ENCODE data around the gene KL. TPM values are rescaled to one million over a fixed set of nuclear protein-coding genes. Genes with fewer than 3 reads are reported as not detected.
A peak's percentile ranks its signal among the peaks of the same experiment; 100 is the strongest.

Gene KL
- total and polyA plus RNA-seq, 9 donors, result 1.9 to 4.2 (median 2.5) TPM

DNA sequence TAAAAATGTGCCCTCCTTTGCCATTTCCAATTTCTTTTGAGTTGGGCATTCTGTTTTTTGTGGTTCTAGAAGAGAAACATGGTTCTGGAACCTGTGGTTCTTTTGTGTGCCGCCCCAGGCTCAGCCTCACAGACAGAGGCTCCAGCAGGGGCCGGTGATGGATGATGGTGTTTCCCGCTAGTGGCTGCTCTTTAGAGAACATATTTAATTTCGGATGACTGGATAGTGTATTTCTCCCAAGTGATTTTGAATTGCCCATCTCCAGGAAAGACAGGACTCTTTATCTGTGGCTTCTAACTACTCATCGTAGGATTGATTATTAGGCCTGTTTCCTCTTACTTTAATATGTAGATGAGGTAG, 75.2 kb downstream of the KL start:
- Histone ChIP-seq H3K4me3 (ENCODE audit: low read length) (no peak overlapping the region), H3K4me1 (ENCODE audit: control insufficient read depth, insufficient read depth, low read length) (no peaks in the 10 kb centered on the region), H3K27ac (ENCODE audit: low read length) (no peak overlapping the region), H3K27me3 (ENCODE audit: control insufficient read depth, insufficient read depth, low read length) (no peaks in the 10 kb centered on the region), H3K36me3 (ENCODE audit: control insufficient read depth, insufficient read depth, low read length) (no peaks in the 10 kb centered on the region), H3K9me3 (replicated peaks; ENCODE audit: control insufficient read depth, low read depth, low read length) (no peaks in the 10 kb centered on the region)
- no CpG with 5 or more reads among the region's 5 CpGs for WGBS (ENCODE audit: insufficient coverage)
- no peak for DNase-seq

DNA sequence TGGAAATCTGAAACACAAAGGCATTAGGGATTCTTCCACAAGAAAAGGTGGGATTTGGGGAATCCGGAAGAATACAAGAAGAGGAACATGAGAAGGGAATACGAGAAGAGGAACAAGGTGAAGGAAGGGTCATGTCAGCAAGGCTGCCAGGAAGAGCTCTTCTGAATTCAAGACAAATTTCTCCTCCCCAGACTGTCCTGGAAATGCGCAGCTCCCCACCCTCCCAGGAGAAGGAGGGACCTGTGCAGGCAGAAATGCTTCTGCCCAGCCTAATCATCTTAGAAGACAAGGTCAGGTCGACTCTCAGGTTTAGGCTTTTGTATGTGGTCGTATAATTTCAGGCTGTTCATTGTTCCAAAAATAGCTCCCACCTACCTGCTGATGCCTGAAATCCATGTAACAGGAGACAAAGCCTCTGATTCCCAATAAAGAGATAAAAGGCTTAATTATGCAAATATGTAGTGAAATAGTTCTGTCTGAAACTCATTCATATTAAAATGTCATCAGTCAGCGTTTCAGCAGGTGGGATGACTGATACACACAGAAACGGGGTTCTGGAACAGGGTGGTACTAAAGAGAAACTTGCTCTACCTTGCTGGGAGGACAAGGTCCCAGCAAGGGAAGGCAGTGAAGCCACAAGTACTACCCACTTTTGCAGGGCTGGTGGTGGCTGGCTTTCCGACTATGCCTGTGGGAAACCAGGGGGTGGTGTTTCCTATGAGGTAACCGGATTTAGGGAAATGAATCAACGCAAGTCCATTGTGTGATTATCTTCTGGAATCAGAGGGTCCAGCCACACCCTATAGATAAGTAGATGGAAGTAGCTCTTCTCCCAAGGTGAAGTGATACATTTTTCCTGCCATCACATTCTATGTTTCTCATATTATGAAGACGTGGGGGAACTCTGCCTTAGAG, 76.1 kb downstream of the KL start:
- Histone ChIP-seq H3K4me1 (ENCODE audit: control insufficient read depth, insufficient read depth, low read length) (no peaks in the 10 kb centered on the region), H3K27me3 (ENCODE audit: control insufficient read depth, insufficient read depth, low read length) (no peaks in the 10 kb centered on the region)
- 80% methylated on average over 1 of the region's 11 CpGs for WGBS (ENCODE audit: insufficient coverage)

DNA sequence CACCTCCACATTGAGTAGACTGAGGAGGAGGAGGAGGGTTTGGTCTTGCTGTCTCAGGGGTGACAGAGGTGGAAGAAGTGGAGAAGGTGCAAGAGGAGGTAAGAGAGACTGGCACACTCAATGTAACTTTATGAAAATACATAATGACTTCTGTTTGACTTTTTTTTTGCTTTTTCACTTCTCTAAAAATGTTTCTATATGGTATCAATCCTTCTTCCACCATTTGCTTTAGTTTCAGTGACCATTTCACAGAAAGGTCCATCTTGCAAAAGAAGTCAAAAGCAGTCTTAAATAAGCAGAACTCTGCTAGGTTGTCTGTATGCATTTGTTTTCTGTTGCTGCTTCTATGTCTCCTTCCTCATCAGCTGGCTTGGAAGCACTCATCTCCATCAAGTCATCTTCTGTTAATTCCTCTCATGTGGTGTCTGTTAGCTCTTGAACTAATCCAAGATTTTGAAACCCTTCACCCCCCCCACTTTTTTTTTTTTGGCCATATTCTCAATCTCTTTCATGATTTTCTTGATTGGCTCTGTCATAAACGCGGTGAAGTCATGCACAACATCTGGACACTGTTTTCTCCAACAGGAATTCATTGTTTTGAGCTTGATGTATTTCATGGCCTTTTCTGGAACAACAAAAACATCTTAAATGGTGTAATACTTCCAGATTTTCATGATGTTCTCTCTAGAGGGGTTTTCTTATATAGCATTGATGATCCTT, 80.8 kb downstream of the KL start:
- WGBS (ENCODE audit: insufficient coverage), result no CpG with 5 or more reads among the region's 2 CpGs
- no peak overlapping the region for H3K27ac ChIP-seq (ENCODE audit: low read length)
- no peaks in the 10 kb centered on the region for H3K4me1 ChIP-seq (ENCODE audit: control insufficient read depth, insufficient read depth, low read length)
- H3K27me3 ChIP-seq (ENCODE audit: control insufficient read depth, insufficient read depth, low read length), result no peaks in the 10 kb centered on the region
- no peaks in the 10 kb centered on the region for H3K36me3 ChIP-seq (ENCODE audit: control insufficient read depth, insufficient read depth, low read length)
- H3K9me3 ChIP-seq (replicated peaks; ENCODE audit: control insufficient read depth, low read depth, low read length), result peaks cover 6% of the 10 kb centered on the region
- DNase-seq, result peak; percentile 79
- no peak overlapping the region for H3K4me3 ChIP-seq (ENCODE audit: low read length)

More for the DNA sequence above, 76.1 kb downstream of the KL start:
- Histone ChIP-seq H3K4me3 (ENCODE audit: low read length) (no peak overlapping the region), H3K9me3 (replicated peaks; ENCODE audit: control insufficient read depth, low read depth, low read length) (no peaks in the 10 kb centered on the region), H3K27ac (ENCODE audit: low read length) (no peak overlapping the region), H3K36me3 (ENCODE audit: control insufficient read depth, insufficient read depth, low read length) (no peaks in the 10 kb centered on the region)
- DNase-seq, result no peak

DNA sequence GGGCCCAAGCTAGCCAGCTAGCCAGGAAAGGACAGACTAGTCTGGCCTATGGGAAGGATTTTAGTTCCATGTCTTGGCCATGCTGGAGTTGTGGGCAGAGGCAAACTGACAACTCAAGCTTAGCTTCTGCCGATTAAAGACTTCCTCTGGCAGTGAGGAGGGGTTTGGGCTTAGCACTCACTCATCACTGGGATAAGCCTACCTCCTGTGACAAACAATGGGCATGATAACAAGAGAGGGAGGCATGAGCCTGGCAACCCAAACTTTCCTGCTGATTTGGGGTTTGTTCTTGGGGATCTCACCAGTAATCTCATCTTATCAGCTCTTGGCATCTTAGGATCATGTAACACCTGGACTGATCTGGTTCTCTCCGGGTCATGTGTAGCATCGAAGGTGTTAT, 83.6 kb downstream of the KL start:
- Histone ChIP-seq H3K9me3 (replicated peaks; ENCODE audit: control insufficient read depth, low read depth, low read length) (peaks cover 6% of the 10 kb centered on the region), H3K36me3 (ENCODE audit: control insufficient read depth, insufficient read depth, low read length) (peaks cover 10% of the 10 kb centered on the region), H3K4me1 (ENCODE audit: control insufficient read depth, insufficient read depth, low read length) (no peaks in the 10 kb centered on the region), H3K4me3 (ENCODE audit: low read length) (no peak overlapping the region), H3K27me3 (ENCODE audit: control insufficient read depth, insufficient read depth, low read length) (no peaks in the 10 kb centered on the region), H3K27ac (ENCODE audit: low read length) (no peak overlapping the region)
- 100% methylated on average over 1 of the region's 3 CpGs for WGBS (ENCODE audit: insufficient coverage)
- DNase-seq, result no peak

DNA sequence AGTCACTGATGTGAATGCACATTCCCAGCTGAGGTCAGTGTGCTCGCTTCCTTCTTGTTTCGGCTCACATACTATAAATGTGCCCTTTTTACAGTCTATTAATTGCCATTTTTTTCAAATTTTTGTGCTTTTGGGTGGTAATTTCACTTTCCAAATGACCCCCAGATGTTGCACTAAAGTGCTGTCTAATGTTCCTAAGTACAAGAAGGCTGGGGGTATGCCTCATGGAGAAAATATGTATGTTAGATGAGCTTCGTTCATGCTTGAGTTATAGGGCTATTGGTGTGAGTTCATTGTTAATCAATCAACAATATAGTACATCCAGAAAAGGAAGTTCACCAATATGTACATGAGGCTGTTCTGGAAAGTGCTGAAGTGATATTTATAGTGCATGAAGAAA, 84.7 kb downstream of the KL start:
- no peak overlapping the region for H3K4me3 ChIP-seq (ENCODE audit: low read length)

DNA sequence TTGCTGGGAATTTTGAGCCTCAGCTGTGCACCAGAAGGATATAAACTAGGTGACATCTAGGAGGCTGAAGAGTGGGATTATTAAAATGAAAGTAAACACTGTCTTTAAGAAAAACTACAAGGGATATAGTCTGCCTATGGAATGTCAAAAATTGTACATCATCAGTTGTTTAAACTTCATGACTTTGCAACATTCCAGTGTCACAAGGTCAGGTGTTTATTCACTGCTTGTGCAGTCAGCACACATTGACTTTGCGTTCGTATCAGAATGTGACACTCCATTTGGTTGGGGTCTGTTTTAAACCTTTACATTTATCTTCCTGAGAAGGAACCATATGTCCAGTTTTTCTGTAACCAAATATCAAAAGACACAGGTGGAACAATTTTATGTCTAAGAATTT, 85.6 kb downstream of the KL start:
- no peak for DNase-seq
- Histone ChIP-seq H3K4me1 (ENCODE audit: control insufficient read depth, insufficient read depth, low read length) (no peaks in the 10 kb centered on the region), H3K36me3 (ENCODE audit: control insufficient read depth, insufficient read depth, low read length) (peaks cover 26% of the 10 kb centered on the region), H3K27ac (ENCODE audit: low read length) (no peak overlapping the region), H3K9me3 (replicated peaks; ENCODE audit: control insufficient read depth, low read depth, low read length) (peaks cover 6% of the 10 kb centered on the region), H3K27me3 (ENCODE audit: control insufficient read depth, insufficient read depth, low read length) (no peaks in the 10 kb centered on the region), H3K4me3 (ENCODE audit: low read length) (no peak overlapping the region)
- no CpG with 5 or more reads among the region's 2 CpGs for WGBS (ENCODE audit: insufficient coverage)

More for the DNA sequence above, 84.7 kb downstream of the KL start:
- no peak for DNase-seq
- H3K27me3 ChIP-seq (ENCODE audit: control insufficient read depth, insufficient read depth, low read length), result no peaks in the 10 kb centered on the region
- no peak overlapping the region for H3K27ac ChIP-seq (ENCODE audit: low read length)
- H3K9me3 ChIP-seq (replicated peaks; ENCODE audit: control insufficient read depth, low read depth, low read length), result peaks cover 6% of the 10 kb centered on the region
- H3K36me3 ChIP-seq (ENCODE audit: control insufficient read depth, insufficient read depth, low read length), result peaks cover 17% of the 10 kb centered on the region
- no peaks in the 10 kb centered on the region for H3K4me1 ChIP-seq (ENCODE audit: control insufficient read depth, insufficient read depth, low read length)
- no CpG with 5 or more reads among the region's 3 CpGs for WGBS (ENCODE audit: insufficient coverage)

DNA sequence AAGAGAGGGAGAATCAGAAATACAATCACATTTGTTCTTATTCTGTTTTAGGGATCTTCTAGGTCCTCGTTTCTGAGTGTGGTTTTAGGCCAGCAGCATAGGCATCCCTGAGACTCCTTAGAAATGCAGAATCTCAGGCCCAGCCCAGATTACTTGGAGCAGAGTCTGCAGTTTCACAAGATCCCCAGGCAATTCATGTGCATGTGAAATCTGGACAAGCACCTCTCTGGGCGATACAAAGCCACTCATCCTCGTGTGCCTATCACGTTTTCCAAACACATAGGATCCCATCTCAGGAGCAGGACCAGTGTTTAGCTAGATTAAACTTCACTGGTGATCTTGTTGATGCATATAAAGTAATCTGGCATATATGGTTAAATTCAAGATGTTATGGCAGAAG, 87.2 kb downstream of the KL start:
- WGBS (ENCODE audit: insufficient coverage), result 67% methylated on average over 2 of the region's 4 CpGs
- no peak overlapping the region for H3K27ac ChIP-seq (ENCODE audit: low read length)
- no peaks in the 10 kb centered on the region for H3K27me3 ChIP-seq (ENCODE audit: control insufficient read depth, insufficient read depth, low read length)
- peaks cover 2% of the 10 kb centered on the region for H3K4me1 ChIP-seq (ENCODE audit: control insufficient read depth, insufficient read depth, low read length)
- no peak overlapping the region for H3K4me3 ChIP-seq (ENCODE audit: low read length)
- H3K9me3 ChIP-seq (replicated peaks; ENCODE audit: control insufficient read depth, low read depth, low read length), result peaks cover 1% of the 10 kb centered on the region
- peaks cover 42% of the 10 kb centered on the region for H3K36me3 ChIP-seq (ENCODE audit: control insufficient read depth, insufficient read depth, low read length)
- DNase-seq, result no peak

DNA sequence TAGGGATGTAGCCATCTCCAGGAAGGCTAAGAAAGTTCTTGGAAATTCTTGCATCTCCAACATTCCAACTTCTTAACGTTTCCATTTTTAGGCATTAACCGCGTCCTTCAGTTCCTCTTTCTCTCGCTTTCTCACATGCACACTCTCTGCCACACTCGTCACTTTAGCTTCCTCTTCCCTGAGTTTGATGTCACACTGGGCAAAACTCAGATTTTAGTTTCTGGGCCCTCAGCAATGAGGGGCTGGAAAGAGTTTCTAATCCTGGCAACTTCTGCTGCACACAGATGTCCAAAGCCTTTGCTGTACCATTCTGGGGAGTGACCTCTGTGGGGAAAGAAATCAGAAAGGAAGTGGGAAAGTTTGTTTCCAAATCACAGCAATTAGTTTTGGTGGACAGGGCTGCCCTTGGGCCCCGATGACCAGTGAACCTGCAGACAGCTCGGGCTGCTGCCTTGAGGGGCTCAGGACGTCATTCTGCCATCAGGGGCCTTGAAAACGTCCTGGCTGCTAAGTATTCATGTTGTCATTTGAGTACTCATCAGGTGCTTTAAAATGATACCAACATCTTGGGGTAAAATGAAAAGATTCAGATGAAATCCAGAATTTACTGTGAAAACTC, 89.3 kb downstream of the KL start:
- Histone ChIP-seq H3K27ac (ENCODE audit: low read length) (no peak overlapping the region), H3K4me3 (ENCODE audit: low read length) (no peak overlapping the region), H3K27me3 (ENCODE audit: control insufficient read depth, insufficient read depth, low read length) (no peaks in the 10 kb centered on the region), H3K4me1 (ENCODE audit: control insufficient read depth, insufficient read depth, low read length) (peaks cover 7% of the 10 kb centered on the region), H3K9me3 (replicated peaks; ENCODE audit: control insufficient read depth, low read depth, low read length) (no peaks in the 10 kb centered on the region), H3K36me3 (ENCODE audit: control insufficient read depth, insufficient read depth, low read length) (peaks cover 62% of the 10 kb centered on the region)
- peak; percentile 87 for DNase-seq
- 77% methylated on average over 7 of the region's 9 CpGs for WGBS (ENCODE audit: insufficient coverage)

DNA sequence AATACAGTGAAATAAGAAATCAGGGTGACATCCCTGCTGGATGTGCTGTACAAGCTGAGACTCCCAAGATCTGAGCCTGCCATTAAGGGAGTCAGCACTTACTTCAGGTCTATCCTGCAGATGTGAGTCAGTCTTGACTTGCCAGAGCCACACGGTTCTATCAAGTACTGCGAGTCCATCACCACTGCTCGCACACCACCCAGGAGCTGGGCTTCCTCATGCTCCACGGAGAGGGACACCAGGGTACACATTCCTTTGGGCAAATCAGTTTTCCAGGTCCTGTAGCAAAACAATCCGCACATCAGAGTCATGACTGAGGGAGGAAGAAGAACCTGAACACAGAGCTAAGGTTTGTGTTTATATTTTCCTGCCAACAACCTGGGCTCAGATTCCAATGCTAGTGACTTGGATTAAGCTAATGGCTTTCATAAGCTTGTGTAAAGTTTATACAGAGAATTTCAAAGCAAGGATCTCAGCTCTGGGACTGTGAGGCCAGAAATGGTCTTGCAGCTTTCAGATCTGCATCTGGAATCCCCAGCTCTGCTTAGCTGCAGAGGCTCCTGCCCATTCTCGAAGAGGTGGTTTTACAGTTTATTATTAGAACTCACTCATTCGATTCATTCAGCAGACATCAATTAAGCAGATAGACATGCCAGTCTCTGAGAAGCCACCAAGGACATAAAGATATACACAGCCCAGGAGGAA, 90.6 kb downstream of the KL start:
- Histone ChIP-seq H3K36me3 (ENCODE audit: control insufficient read depth, insufficient read depth, low read length) (peaks cover 69% of the 10 kb centered on the region), H3K4me1 (ENCODE audit: control insufficient read depth, insufficient read depth, low read length) (peaks cover 12% of the 10 kb centered on the region)
- WGBS (ENCODE audit: insufficient coverage), result 64% methylated on average over 3 of the region's 7 CpGs

DNA sequence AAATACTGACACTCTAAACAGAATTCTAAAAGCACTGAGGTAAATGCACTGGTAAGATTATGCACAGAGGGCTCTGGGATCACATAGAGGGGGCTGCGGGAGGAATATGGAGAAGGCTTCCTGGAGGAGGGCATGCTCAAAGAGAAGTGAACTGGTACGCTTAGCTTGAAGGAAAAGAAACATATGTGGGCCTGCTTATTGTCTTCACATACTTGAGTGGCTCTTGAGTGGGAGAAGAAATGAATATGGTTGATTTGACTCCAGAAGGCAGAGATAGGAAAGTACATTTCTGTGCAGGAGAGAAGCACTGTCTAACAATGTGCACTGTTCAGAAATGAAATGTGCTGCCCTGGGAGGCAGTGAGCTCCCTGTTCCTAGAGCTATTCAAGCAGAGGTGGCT, 91.1 kb downstream of the KL start:
- WGBS (ENCODE audit: insufficient coverage), result 77% methylated on average over 2 of the region's 2 CpGs
- no peaks in the 10 kb centered on the region for H3K9me3 ChIP-seq (replicated peaks; ENCODE audit: control insufficient read depth, low read depth, low read length)
- no peak overlapping the region for H3K4me3 ChIP-seq (ENCODE audit: low read length)
- peaks cover 71% of the 10 kb centered on the region for H3K36me3 ChIP-seq (ENCODE audit: control insufficient read depth, insufficient read depth, low read length)
- peaks cover 12% of the 10 kb centered on the region for H3K4me1 ChIP-seq (ENCODE audit: control insufficient read depth, insufficient read depth, low read length)
- no peak overlapping the region for H3K27ac ChIP-seq (ENCODE audit: low read length)
- no peaks in the 10 kb centered on the region for H3K27me3 ChIP-seq (ENCODE audit: control insufficient read depth, insufficient read depth, low read length)
- no peak for DNase-seq

More for the DNA sequence above, 90.6 kb downstream of the KL start:
- Histone ChIP-seq H3K27ac (ENCODE audit: low read length) (no peak overlapping the region), H3K4me3 (ENCODE audit: low read length) (no peak overlapping the region), H3K27me3 (ENCODE audit: control insufficient read depth, insufficient read depth, low read length) (no peaks in the 10 kb centered on the region), H3K9me3 (replicated peaks; ENCODE audit: control insufficient read depth, low read depth, low read length) (no peaks in the 10 kb centered on the region)
- DNase-seq, result no peak
